ENCODE results near the gene OR7A10.

Gene OR7A10

GRCh38 chr19:14848822-14849221 is at the start of gene OR7A10:
Gene OR7A10, minus strand, starts transcription at chr19:14848922. Its CDS starts 7,045 bp downstream, at chr19:14841877.
- DNase-seq: no peak

GRCh38 chr19:14890643-14891379 is 42.1 kb upstream of the OR7A10 start:
- DNase-seq: no peak

GRCh38 chr19:14889994-14890642 is 41.4 kb upstream of the OR7A10 start:
- DNase-seq: no peak

GRCh38 chr19:14886032-14886431 is 37.3 kb upstream of the OR7A10 start, which contains the start of gene OR7A17:
Gene OR7A17, minus strand, starts transcription at chr19:14886132. Its CDS starts 4,777 bp downstream, at chr19:14881355.
- DNase-seq: no peak

GRCh38 chr19:14871619-14872230 is 23.0 kb upstream of the OR7A10 start:
- no peak for DNase-seq

GRCh38 chr19:14868497-14868896 is 19.8 kb upstream of the OR7A10 start:
- no peak for DNase-seq

GRCh38 chr19:14843578-14843977 is 5.1 kb downstream of the OR7A10 start:
- DNase-seq: no peak

- DNase-seq: no peak
Observed at GRCh38 chr19:14843169-14843568, 5.6 kb downstream of the OR7A10 start.

GRCh38 chr19:14840206-14840605 is 8.5 kb downstream of the OR7A10 start:
- no peak for DNase-seq

GRCh38 chr19:14837391-14837790 is 11.3 kb downstream of the OR7A10 start:
- no peak for DNase-seq

GRCh38 chr19:14835011-14835410 is 13.7 kb downstream of the OR7A10 start, which contains the start of the genes OR7A5 and OR7C1:
Gene OR7A5, minus strand, starts transcription at chr19:14835185. Its CDS starts 6,944 bp downstream, at chr19:14828241.
Gene OR7C1, minus strand, starts transcription at chr19:14835185. Its CDS starts 35,049 bp downstream, at chr19:14800136.
- DNase-seq: no peak

- no peak for DNase-seq
Observed at GRCh38 chr19:14830702-14831101, 18.0 kb downstream of the OR7A10 start.

GRCh38 chr19:14826006-14826405 is 22.7 kb downstream of the OR7A10 start:
- DNase-seq: no peak

GRCh38 chr19:14821937-14822336 is 26.8 kb downstream of the OR7A10 start:
- DNase-seq: no peak

GRCh38 chr19:14818588-14818987 is 30.1 kb downstream of the OR7A10 start:
- DNase-seq: no peak

- no peak for DNase-seq
Observed at GRCh38 chr19:14817052-14817451, 31.7 kb downstream of the OR7A10 start.

- no peak for DNase-seq
Observed at GRCh38 chr19:14814982-14815652, 33.6 kb downstream of the OR7A10 start.

GRCh38 chr19:14809272-14810057 is 39.3 kb downstream of the OR7A10 start:
- no peak for DNase-seq

GRCh38 chr19:14804765-14805164 is 44.0 kb downstream of the OR7A10 start:
- no peak for DNase-seq

GRCh38 chr19:14798760-14799159 is 50.0 kb downstream of the OR7A10 start:
- no peak for DNase-seq

- DNase-seq: no peak
Observed at GRCh38 chr19:14796021-14796420, 52.7 kb downstream of the OR7A10 start.

- no peak for DNase-seq
Observed at GRCh38 chr19:14795078-14795721, 53.5 kb downstream of the OR7A10 start.

Data from stimulated activated CD4-positive, alpha-beta T cell treated with anti-CD3 and anti-CD28 coated beads, Interleukin-2, amount 100 ng/mL, for 24 hours (primary cell).